Kidney (tissue), 14 donors: ENCODE results near the gene DYRK3. TPM values are rescaled to one million over a fixed set of nuclear protein-coding genes. Genes with fewer than 3 reads are reported as not detected.
A peak's percentile ranks its signal among the peaks of the same experiment; 100 is the strongest.

Source experiments
- DNase-seq, 5 donors: peaks; one replicate each; pipeline ENCODE4 v3.0.0-alpha.2; 2013 to 2020
- FAIRE-seq: peaks from 2 replicates; lab custom pipeline; 2012; peaks lifted over from hg19 to GRCh38; lab: Jason Lieb, UNC
- H3K27ac ChIP-seq, 2 donors: one replicate each; pipeline ENCODE4 v1.7.0; 2013; ENCODE audit warnings: low read depth in 2 of 2, low read length in 2 of 2, inconsistent platforms in 1 of 2
- H3K27me3 ChIP-seq: one replicate; pipeline ENCODE4 v1.7.1; 2013; ENCODE audit warnings: low read length, inconsistent platforms; ENCODE audit not compliant: control insufficient read depth, insufficient read depth
- H3K36me3 ChIP-seq, 3 donors: one replicate each; pipeline versions ENCODE4 v1.7.0 to v1.7.1; 2013; ENCODE audit warnings: low read length in 3 of 3, control low read depth in 1 of 3, inconsistent platforms in 1 of 3; ENCODE audit not compliant: insufficient read depth in 3 of 3, control insufficient read depth in 2 of 3
- H3K4me1 ChIP-seq, 3 donors: one replicate each; pipeline versions ENCODE4 v1.7.0 to v1.7.1; 2013; ENCODE audit warnings: low read length in 3 of 3, inconsistent platforms in 1 of 3, low read depth in 1 of 3; ENCODE audit not compliant: control insufficient read depth in 2 of 3, insufficient read depth in 2 of 3
- H3K4me3 ChIP-seq, 3 donors: one replicate each; pipeline versions ENCODE4 v1.7.0 to v1.8.1; 2013; ENCODE audit warnings: low read length in 3 of 3, control low read depth in 1 of 3, inconsistent platforms in 1 of 3
- H3K9ac ChIP-seq, 3 donors: one replicate each; pipeline versions ENCODE4 v1.7.0 to v1.7.1; 2013; ENCODE audit warnings: low read length in 3 of 3, control low read depth in 1 of 3, inconsistent platforms in 1 of 3
- H3K9me3 ChIP-seq, 3 donors: one replicate each; pipeline versions ENCODE4 v1.7.0 to v1.7.1; 2013; ENCODE audit warnings: low read length in 3 of 3, control low read depth in 1 of 3, inconsistent platforms in 1 of 3; ENCODE audit not compliant: control insufficient read depth in 2 of 3, insufficient read depth in 1 of 3
- CTCF ChIP-seq: IDR thresholded peaks from 3 replicates; pipeline ENCODE4 v1.5.1; 2012; ENCODE audit warnings: mild to moderate bottlenecking, moderate library complexity, borderline replicate concordance; ENCODE audit not compliant: insufficient read depth; ENCODE audit errors: extremely low read depth
- intact Hi-C: fragments of 100-400 bp; cut with DNase I; formaldehyde crosslinking; loops from one replicate; pipeline ENCODE4 v1.11.1; 2022
- polyA plus RNA-seq: library from polyadenylated mRNA; stranded (reverse); fragments of 350-450 nt; fragmentation: Illumina TruSeq; extraction: RNeasy Lipid Tissue Mini Kit (QIAGEN cat#74804); gene quantifications from one replicate; pipeline ENCODE4 v1.2.3, GENCODE V29; 2014; ENCODE audit warnings: low read depth, low replicate concordance; ENCODE audit not compliant: insufficient read depth
- total RNA-seq: library from RNA; stranded (reverse); fragmentation: NEBNext Ultra II Directional; extraction: Animal tissue kit (Norgen Biotek cat#: 25700); gene quantifications from one replicate; pipeline ENCODE4 v1.2.1, GENCODE V29; 2021
- donor health status: control.
- donor health status: control.
- donor health status: control.
- donor health status: control.
- donor health status: control.
- donor health status: DM: yes; HTN: yes; CAD: no.
- donor health status: Normal renal cell carcinoma (clear cell type).

DYRK3 gene
- total and polyA plus RNA-seq, 2 donors from 2014 or later = 3.5 to 12.7 TPM

GRCh38 chr1:206658981-206659273 lies 23.6 kb downstream of the DYRK3 start:
- TF ChIP-seq CTCF = no peak
- FAIRE-seq (no peak), DNase-seq (no peak)
- Histone ChIP-seq H3K9me3 (no peaks in the 10 kb centered on the region), H3K4me3 (peak overlapping the region in 2 of 3 donors; percentile 14), H3K27me3 (no peaks in the 10 kb centered on the region), H3K27ac (peak overlapping the region in 1 of 2 donors; percentile 36), H3K9ac (no peak overlapping the region), H3K4me1 (peaks cover 0 to 10% (median 10%) of the 10 kb centered on the region in 3 donors), H3K36me3 (no peaks in the 10 kb centered on the region)
- intact Hi-C loops = no loop called here

- H3K27ac ChIP-seq = no peak overlapping the region
- H3K9ac ChIP-seq = no peak overlapping the region
- no peak overlapping the region for H3K4me3 ChIP-seq
- no peak for TF ChIP-seq CTCF
- DNase-seq (no peak), FAIRE-seq (no peak)
- no peaks in the 10 kb centered on the region for H3K36me3 ChIP-seq
- no peaks in the 10 kb centered on the region for H3K9me3 ChIP-seq
- H3K4me1 ChIP-seq = peaks cover 0 to 15% (median 12%) of the 10 kb centered on the region in 3 donors
- H3K27me3 ChIP-seq = no peaks in the 10 kb centered on the region
- intact Hi-C loops = no loop called here
These were observed 24.8 kb downstream of the DYRK3 start for GRCh38 chr1:206660136-206660535.

GRCh38 chr1:206661161-206661820 lies 26.0 kb downstream of the DYRK3 start:
- no peak for DNase-seq
- no peaks in the 10 kb centered on the region for H3K27me3 ChIP-seq
- no peaks in the 10 kb centered on the region for H3K36me3 ChIP-seq
- no peaks in the 10 kb centered on the region for H3K9me3 ChIP-seq
- no peak for TF ChIP-seq CTCF
- H3K9ac ChIP-seq = no peak overlapping the region
- no peak for FAIRE-seq
- intact Hi-C loops = no loop called here
- H3K4me1 ChIP-seq = peaks cover 0 to 15% (median 8%) of the 10 kb centered on the region in 3 donors
- no peak overlapping the region for H3K27ac ChIP-seq
- H3K4me3 ChIP-seq = no peak overlapping the region
